Central memory CD8-positive, alpha-beta T cell (primary cell): ENCODE results near the gene RBKS.
A peak's percentile ranks its signal among the peaks of the same experiment; 100 is the strongest.

ENCODE experiments used
- ATAC-seq: fragments of 150-1000 bp; cut with Tn5 transposase; replicated peaks from 2 replicates; pipeline ENCODE4 v1.10.0; 2022; ENCODE audit warnings: mild to moderate bottlenecking, moderate FRiP score, moderate number of reproducible peaks; ENCODE audit not compliant: poor library complexity, severe bottlenecking; ENCODE audit errors: extremely low read depth
- DNase-seq, 2 donors: peaks; one replicate each; pipeline ENCODE4 v3.0.0; 2021; ENCODE audit warnings: low spot score in 2 of 2
- H3K27ac Mint-ChIP-seq: one replicate; pipeline ENCODE4 v1.8.0; 2022; ENCODE audit warnings: low read depth, mild to moderate bottlenecking, moderate library complexity, mixed read lengths
- H3K27me3 Mint-ChIP-seq: one replicate; pipeline ENCODE4 v1.8.0; 2022; ENCODE audit warnings: mixed read lengths
- H3K36me3 Mint-ChIP-seq: one replicate; pipeline ENCODE4 v1.8.0; 2022; ENCODE audit warnings: mild to moderate bottlenecking, moderate library complexity, mixed read lengths; ENCODE audit not compliant: insufficient read depth
- H3K4me1 Mint-ChIP-seq: one replicate; pipeline ENCODE4 v1.8.0; 2022; ENCODE audit warnings: mixed read lengths
- H3K4me3 Mint-ChIP-seq: one replicate; pipeline ENCODE4 v1.8.0; 2022; ENCODE audit warnings: mild to moderate bottlenecking, moderate library complexity, mixed read lengths
- H3K9me3 Mint-ChIP-seq: one replicate; pipeline ENCODE4 v1.8.0; 2022; ENCODE audit warnings: mixed read lengths

RBKS gene

DNA sequence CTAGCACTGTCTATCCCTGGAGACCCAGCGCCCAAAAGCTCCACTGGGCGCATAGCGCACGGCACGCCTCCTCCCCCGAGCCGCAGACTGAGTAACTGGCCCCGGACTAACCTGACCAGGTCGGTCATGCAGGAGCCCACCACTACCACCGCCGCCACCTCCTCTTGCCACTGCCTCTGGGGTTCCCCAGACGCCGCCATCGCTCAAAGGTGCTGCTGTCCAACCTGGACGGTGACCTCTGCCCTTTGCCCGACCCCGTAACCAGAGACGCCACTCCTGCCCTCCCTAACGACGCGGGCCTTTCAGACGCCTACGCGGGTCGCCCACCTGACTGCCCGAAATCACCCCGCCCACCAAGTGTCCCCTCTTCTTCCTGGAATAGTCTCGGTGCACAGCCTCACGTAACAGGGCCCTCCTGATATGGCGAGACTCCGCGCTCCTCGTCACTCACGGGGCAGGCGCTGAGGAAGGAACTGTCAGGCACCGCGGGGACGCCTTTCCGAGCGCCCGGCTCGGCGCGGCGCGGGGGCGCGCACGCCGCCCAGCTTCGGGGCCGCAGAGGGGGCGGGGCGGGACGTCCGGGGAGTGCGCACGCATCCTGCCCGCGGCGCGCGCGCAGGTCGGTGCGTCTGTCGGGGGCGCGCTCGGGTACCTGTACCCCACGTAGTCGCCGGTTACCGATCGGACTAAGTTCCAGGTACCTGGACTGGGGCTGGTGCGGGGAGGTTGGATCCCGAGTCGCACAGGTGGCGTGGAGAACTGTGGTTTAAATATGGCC is at the start of gene RBKS, which contains the start of gene BABAM2:
Gene RBKS, minus strand, starts transcription at position 242 of the 778 bp plus-strand sequence. Its CDS starts 42 bp downstream, at position 200.
Gene BABAM2, plus strand, starts transcription at position 584 of the 778 bp plus-strand sequence. CDS start 3,828 bp downstream, outside the sequence.
- Mint-ChIP-seq H3K27me3 (peaks cover 10% of the 10 kb centered on the region), H3K9me3 (no peaks in the 10 kb centered on the region), H3K27ac (peak within 1 kb of the TSS; percentile 99), H3K36me3 (peaks cover 29% of the 10 kb centered on the region), H3K4me3 (peak within 1 kb of the TSS; percentile 90), H3K4me1 (peaks cover 51% of the 10 kb centered on the region)
- peak; percentile 78 for ATAC-seq
- peak; percentile 88 to 92 for DNase-seq

GRCh38 chr2:27935026-27935425 is 44.8 kb upstream of the RBKS start:
- H3K4me1 Mint-ChIP-seq = peaks cover 5% of the 10 kb centered on the region
- no peak overlapping the region for H3K4me3 Mint-ChIP-seq
- H3K9me3 Mint-ChIP-seq = no peaks in the 10 kb centered on the region
- no peaks in the 10 kb centered on the region for H3K27me3 Mint-ChIP-seq
- peaks cover 9% of the 10 kb centered on the region for H3K36me3 Mint-ChIP-seq
- ATAC-seq = no peak
- DNase-seq = no peak
- H3K27ac Mint-ChIP-seq = no peak overlapping the region

- no peak for ATAC-seq
- no peak for DNase-seq
- H3K27ac Mint-ChIP-seq = peak overlapping the region; percentile 5
- peaks cover 10% of the 10 kb centered on the region for H3K36me3 Mint-ChIP-seq
- H3K9me3 Mint-ChIP-seq = no peaks in the 10 kb centered on the region
- peaks cover 5% of the 10 kb centered on the region for H3K4me1 Mint-ChIP-seq
- no peak overlapping the region for H3K4me3 Mint-ChIP-seq
- no peaks in the 10 kb centered on the region for H3K27me3 Mint-ChIP-seq
These were observed 42.2 kb upstream of the RBKS start for GRCh38 chr2:27932396-27932795.

GRCh38 chr2:27931361-27931950 is 41.3 kb upstream of the RBKS start:
- Mint-ChIP-seq H3K27me3 (no peaks in the 10 kb centered on the region), H3K36me3 (peaks cover 10% of the 10 kb centered on the region), H3K4me3 (no peak overlapping the region), H3K27ac (peak overlapping the region; percentile 17), H3K9me3 (no peaks in the 10 kb centered on the region), H3K4me1 (peaks cover 12% of the 10 kb centered on the region)
- ATAC-seq (no peak), DNase-seq (no peak)

DNA sequence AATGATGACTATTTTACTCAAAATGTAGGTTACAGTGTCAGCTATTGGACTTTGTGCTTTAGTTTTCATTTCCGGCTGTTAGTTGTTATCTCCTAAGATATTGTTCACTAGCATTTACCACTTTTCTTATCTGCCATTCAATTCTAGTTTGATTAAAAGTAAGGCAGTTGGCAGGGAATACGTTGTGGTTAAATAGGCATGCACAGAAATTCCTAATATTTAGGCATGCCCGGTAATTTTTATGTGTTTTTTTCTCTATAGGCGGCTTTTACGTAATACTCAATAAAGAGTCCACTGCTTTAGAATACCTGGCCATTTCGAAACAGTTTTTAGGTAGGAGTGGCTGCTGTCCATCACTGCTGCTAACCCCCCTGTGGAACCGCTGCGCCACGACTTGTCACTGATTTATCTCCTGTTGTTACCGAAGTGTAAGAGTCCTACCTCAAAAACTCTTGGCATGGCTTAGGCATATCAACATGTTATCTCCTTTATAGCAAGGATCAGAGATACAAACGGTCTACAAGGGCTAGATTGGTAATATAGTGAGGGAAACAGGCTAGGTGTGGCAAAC is 39.8 kb upstream of the RBKS start:
- Mint-ChIP-seq H3K36me3 (peaks cover 11% of the 10 kb centered on the region), H3K9me3 (no peaks in the 10 kb centered on the region), H3K4me1 (peaks cover 26% of the 10 kb centered on the region), H3K27me3 (no peaks in the 10 kb centered on the region), H3K4me3 (no peak overlapping the region), H3K27ac (peak overlapping the region; percentile 27)
- ATAC-seq (no peak), DNase-seq (no peak)

DNA sequence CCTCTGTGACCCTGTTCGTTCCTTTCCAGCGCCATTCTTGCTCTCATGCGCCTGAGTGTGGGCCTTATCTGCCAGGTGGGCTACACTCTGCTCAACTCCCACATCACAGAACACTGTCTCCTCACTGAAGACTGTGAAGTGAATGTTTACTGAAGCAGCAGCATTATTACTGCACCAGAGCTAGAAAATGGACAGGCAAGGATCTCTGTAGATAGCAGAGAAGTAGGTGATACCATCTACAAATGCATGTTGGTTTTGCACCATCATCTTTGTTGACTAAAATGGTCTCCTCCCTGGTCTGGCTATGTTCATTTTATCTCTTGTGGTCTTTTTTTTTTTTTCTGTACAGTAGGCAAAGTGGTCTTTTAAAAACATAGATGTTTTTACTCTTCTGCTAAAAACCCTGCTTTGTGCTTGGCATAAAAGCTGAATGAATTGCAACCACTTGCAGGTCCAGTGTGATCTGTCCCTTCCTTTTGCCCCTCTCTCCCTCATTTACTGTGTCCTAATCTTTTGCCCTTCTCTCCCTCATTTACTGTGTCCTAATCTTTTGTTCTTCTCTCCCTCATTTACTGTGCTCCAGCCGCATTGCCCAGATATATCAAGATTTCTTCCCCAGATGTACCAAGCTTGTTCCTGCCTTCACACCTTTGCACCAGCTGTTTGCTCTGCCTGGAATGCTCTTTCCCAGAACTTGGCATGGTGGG is 35.7 kb upstream of the RBKS start:
- DNase-seq = no peak
- ATAC-seq = peak; percentile 49
- H3K36me3 Mint-ChIP-seq = peaks cover 9% of the 10 kb centered on the region
- H3K4me3 Mint-ChIP-seq = no peak overlapping the region
- no peaks in the 10 kb centered on the region for H3K9me3 Mint-ChIP-seq
- H3K27ac Mint-ChIP-seq = peak overlapping the region; percentile 14
- H3K4me1 Mint-ChIP-seq = peaks cover 23% of the 10 kb centered on the region
- H3K27me3 Mint-ChIP-seq = no peaks in the 10 kb centered on the region

- H3K27me3 Mint-ChIP-seq = no peaks in the 10 kb centered on the region
- H3K27ac Mint-ChIP-seq = no peak overlapping the region
- peaks cover 37% of the 10 kb centered on the region for H3K4me1 Mint-ChIP-seq
- no peak for DNase-seq
- H3K9me3 Mint-ChIP-seq = no peaks in the 10 kb centered on the region
- ATAC-seq = no peak
- peaks cover 4% of the 10 kb centered on the region for H3K36me3 Mint-ChIP-seq
- no peak overlapping the region for H3K4me3 Mint-ChIP-seq
These were observed 32.7 kb upstream of the RBKS start for GRCh38 chr2:27922842-27923241.

DNA sequence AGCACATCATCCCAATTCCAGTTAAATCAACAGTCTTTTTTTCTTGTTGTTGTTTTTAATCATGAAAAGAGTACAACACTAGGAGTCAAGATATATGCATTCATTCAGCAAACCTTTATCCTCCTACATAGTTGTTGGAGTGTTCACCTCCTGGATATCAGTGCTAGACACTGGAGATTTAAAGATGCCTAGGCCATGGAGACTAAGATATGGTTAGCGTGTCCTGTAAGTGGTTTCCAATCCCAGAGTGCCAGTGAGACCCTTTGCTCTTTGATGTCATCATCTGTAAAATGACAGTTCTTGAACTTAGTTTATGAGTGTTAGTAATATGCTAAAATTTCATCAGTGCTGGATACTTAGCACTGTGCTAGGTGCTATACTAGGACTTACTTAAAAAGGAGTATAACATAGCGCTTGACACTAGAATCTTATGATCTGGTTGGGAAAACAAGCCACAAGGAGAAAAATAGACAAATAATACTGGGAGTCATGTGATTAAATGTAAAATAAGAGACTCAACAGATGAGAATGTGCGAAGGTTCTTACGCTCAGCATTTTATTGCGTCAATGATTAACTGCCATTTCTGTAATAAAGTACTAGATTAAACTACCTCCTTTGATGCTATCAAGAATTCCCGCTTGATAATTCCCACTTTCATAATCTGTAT is 31.8 kb upstream of the RBKS start:
- H3K27ac Mint-ChIP-seq = no peak overlapping the region
- H3K36me3 Mint-ChIP-seq = peaks cover 4% of the 10 kb centered on the region
- H3K4me3 Mint-ChIP-seq = no peak overlapping the region
- ATAC-seq = no peak
- no peak for DNase-seq
- H3K27me3 Mint-ChIP-seq = no peaks in the 10 kb centered on the region
- H3K4me1 Mint-ChIP-seq = peaks cover 35% of the 10 kb centered on the region
- no peaks in the 10 kb centered on the region for H3K9me3 Mint-ChIP-seq

DNA sequence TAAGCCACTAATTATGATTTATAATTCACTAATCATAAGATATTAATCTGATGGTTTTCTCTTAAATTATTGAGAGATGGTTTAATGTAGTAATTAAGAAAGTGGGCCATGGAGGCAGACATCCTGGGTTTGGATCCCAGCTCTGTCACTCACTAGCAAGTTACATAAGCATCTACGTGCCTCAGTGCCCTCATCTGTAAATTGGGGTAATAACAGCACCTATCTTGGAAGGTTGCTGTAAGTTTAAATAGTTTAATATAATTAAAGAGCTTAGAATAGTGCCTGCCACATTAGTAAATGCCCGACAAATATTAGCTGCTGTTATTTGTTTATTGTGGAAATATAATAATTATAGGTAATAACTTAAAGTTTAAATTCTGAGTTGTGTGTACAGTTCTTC is 31.2 kb upstream of the RBKS start:
- no peaks in the 10 kb centered on the region for H3K9me3 Mint-ChIP-seq
- DNase-seq = no peak
- peak overlapping the region; percentile 82 for H3K27ac Mint-ChIP-seq
- H3K27me3 Mint-ChIP-seq = no peaks in the 10 kb centered on the region
- peaks cover 4% of the 10 kb centered on the region for H3K36me3 Mint-ChIP-seq
- peaks cover 30% of the 10 kb centered on the region for H3K4me1 Mint-ChIP-seq
- ATAC-seq = no peak
- no peak overlapping the region for H3K4me3 Mint-ChIP-seq

- no peak for DNase-seq
- peak overlapping the region; percentile 82 for H3K27ac Mint-ChIP-seq
- peak overlapping the region; percentile 7 for H3K4me3 Mint-ChIP-seq
- H3K27me3 Mint-ChIP-seq = no peaks in the 10 kb centered on the region
- H3K4me1 Mint-ChIP-seq = peaks cover 19% of the 10 kb centered on the region
- ATAC-seq = peak; percentile 99
- no peaks in the 10 kb centered on the region for H3K9me3 Mint-ChIP-seq
- H3K36me3 Mint-ChIP-seq = peaks cover 2% of the 10 kb centered on the region
These were observed 30.1 kb upstream of the RBKS start for GRCh38 chr2:27920148-27920885.

DNA sequence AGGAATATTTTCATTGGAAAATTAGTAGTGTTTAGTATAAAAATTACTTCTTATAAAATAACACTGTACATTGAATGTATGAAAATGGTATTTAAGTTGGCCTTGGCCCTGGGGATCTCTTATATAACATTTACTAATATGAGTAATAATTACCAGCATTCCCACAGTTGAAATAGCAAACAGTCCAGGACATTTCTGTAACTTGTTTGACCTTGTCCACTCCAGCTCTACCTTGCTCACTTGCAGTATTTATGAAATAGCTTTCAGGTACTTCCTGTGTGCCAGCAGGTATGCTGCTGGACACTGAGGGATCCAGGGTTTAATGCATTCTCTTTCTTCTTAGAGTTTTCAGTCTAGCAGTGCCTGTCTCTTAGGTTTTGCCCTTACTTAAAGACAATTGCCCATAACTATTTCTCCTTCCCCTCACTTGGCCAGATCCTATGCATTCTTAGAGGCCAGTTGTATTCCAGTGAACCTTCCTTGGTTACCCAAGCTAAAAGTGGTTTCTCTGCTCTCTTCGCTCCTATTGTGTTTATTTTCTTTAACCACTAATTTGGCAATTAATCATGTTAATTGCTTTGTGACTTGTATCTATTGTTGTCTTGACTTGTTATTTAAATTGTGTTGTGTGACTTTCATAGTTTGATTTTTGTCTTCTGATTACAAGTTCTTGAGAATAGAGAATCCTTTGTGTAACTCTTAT is 26.3 kb upstream of the RBKS start:
- peaks cover 13% of the 10 kb centered on the region for H3K4me1 Mint-ChIP-seq
- no peak overlapping the region for H3K4me3 Mint-ChIP-seq

More for the DNA sequence above, 26.3 kb upstream of the RBKS start:
- DNase-seq (no peak), ATAC-seq (no peak)
- Mint-ChIP-seq H3K36me3 (no peaks in the 10 kb centered on the region), H3K27me3 (no peaks in the 10 kb centered on the region), H3K27ac (no peak overlapping the region), H3K9me3 (no peaks in the 10 kb centered on the region)
